ENCODE results near the gene DCHS1. TPM values are rescaled to one million over a fixed set of nuclear protein-coding genes. Genes with fewer than 3 reads are reported as not detected.

Gene DCHS1
- total and polyA plus RNA-seq, 2 of the 13 experiments (the other 11 are each of a cell fraction or from before 2014, with no cell fraction given), result under 0.01 to 0.03 TPM

GRCh38 chr11:6635082-6635932, 20.3 kb downstream of the DCHS1 start (continued):
- no peak for TF ChIP-seq RERE (CRISPR knock-in tag; IDR thresholded peaks at IDR 0.05; ENCODE audit: low read depth)
- no peak for TF ChIP-seq GRHL1 (CRISPR knock-in tag; conservative IDR thresholded peaks at IDR 0.05)
- no peak for TF ChIP-seq ZNF224 (CRISPR knock-in tag; IDR thresholded peaks at IDR 0.05)
- TF ChIP-seq ZNF253 (CRISPR knock-in tag; IDR thresholded peaks at IDR 0.05; ENCODE audit: borderline replicate concordance), result no peak
- no peak for TF ChIP-seq ZBTB14 (CRISPR knock-in tag; IDR thresholded peaks at IDR 0.05)
- no peak for TF ChIP-seq CSRNP1 (CRISPR knock-in tag; IDR thresholded peaks at IDR 0.05)
- TF ChIP-seq ARID5B (CRISPR knock-in tag; IDR thresholded peaks at IDR 0.05), result peak; percentile 39; the same call in 1 of the 2 replicates
- TF ChIP-seq GATAD1 (CRISPR knock-in tag; IDR thresholded peaks at IDR 0.05), result no peak
- no peak for TF ChIP-seq POGZ (CRISPR knock-in tag; IDR thresholded peaks at IDR 0.05)
- peak; percentile 34; the same call in 1 of the 2 replicates for TF ChIP-seq MEIS2 (CRISPR knock-in tag; IDR thresholded peaks at IDR 0.05)
